HCT116 (cell line): ENCODE measurements around the gene PRDM2. TPM values are rescaled to one million over a fixed set of nuclear protein-coding genes. Genes with fewer than 3 reads are reported as not detected.

ENCODE experiments used
- ATAC-seq: fragments of 200-7000 bp; cut with Tn5 transposase; 2 replicates; pipeline ENCODE4 v1.9.1; 2020; ENCODE audit warnings: mild to moderate bottlenecking, moderate library complexity
- BruUV-seq: library from RNA; stranded (reverse); fragments of 400-500 nt; replicated peaks from 2 replicates; lab custom pipeline; 2021; lab: Mats Ljungman, UMichigan
- CTCF ChIA-PET: fragments of 300-600 bp; sonication (Branson Sonifier 250); formaldehyde crosslinking; loops from one replicate; lab custom pipeline; 2021; ENCODE audit warnings: antibody characterized with exemption; lab: Charles Lee
- POLR2A ChIA-PET: fragments of 300-600, 350-600 bp; sonication (Branson Sonifier 250); formaldehyde crosslinking; loops from one replicate; lab custom pipeline; 2021; ENCODE audit warnings: antibody characterized with exemption; lab: Charles Lee
- RAD21 ChIA-PET, 2 experiments: fragments of 300-600 bp; sonication (Branson Sonifier 250); formaldehyde crosslinking; loops; one replicate each; lab custom pipeline; 2023; ENCODE audit warnings: low total read pairs in 2 of 2; ENCODE audit not compliant: uncharacterized antibody in 2 of 2, unreplicated experiment in 2 of 2, low non-redundant PET in 1 of 2; lab: Charles Lee
- DNase-seq: peaks from one replicate; pipeline ENCODE4 v3.0.0-alpha.2; 2010; ENCODE audit warnings: low read depth, low spot score
- H2AFZ ChIP-seq: fragments of 200-600 bp; shearing (Covaris generic), sonication (generic); 2 replicates; pipeline ENCODE4 v1.6.1; 2017; ENCODE audit warnings: low read depth, mixed run types, mixed read lengths, antibody characterized with exemption, low read length; ENCODE audit not compliant: poor library complexity, severe bottlenecking
- H3K27ac ChIP-seq: 2 replicates; pipeline ENCODE4 v1.5.1; 2012; ENCODE audit warnings: low read depth, low read length
- H3K27me3 ChIP-seq: fragments of 200-600 bp; sonication (generic); 2 replicates; pipeline ENCODE4 v1.6.1; 2016; ENCODE audit warnings: mixed run types, low read length, mixed read lengths; ENCODE audit not compliant: insufficient read depth
- H3K36me3 ChIP-seq, 2 experiments: fragments of 200-500 bp in 1 of 2; fragments of 200-600 bp in 1 of 2; sonication (Bioruptor generic) in 1 of 2; sonication (generic) in 1 of 2; 2 replicates each; pipeline versions ENCODE4 v1.5.1 to v1.6.1; 2014 to 2016; ENCODE audit warnings: low read length in 2 of 2, inconsistent platforms in 1 of 2, mixed read lengths in 1 of 2, mixed run types in 1 of 2; ENCODE audit not compliant: insufficient read depth in 2 of 2, control insufficient read depth in 1 of 2
- H3K4me1 ChIP-seq, 2 experiments: fragments of 200-600 bp in 1 of 2; sonication (generic) in 1 of 2; 2 replicates each; pipeline versions ENCODE4 v1.5.1 to v1.6.1; 2012 to 2017; ENCODE audit warnings: low read length in 2 of 2, inconsistent platforms in 1 of 2, mild to moderate bottlenecking in 1 of 2, mixed read lengths in 1 of 2, mixed run types in 1 of 2, moderate library complexity in 1 of 2; ENCODE audit not compliant: insufficient read depth in 2 of 2, control insufficient read depth in 1 of 2
- H3K4me2 ChIP-seq: fragments of 200-600 bp; sonication (generic); 2 replicates; pipeline ENCODE4 v1.6.1; 2017; ENCODE audit warnings: mixed run types, low read length, mixed read lengths
- H3K4me3 ChIP-seq, 2 experiments: fragments of 200-600 bp in 1 of 2; sonication (generic) in 1 of 2; replicated peaks in 1 of 2; 2 replicates each; pipeline ENCODE4 v1.5.1; 2011 to 2016; ENCODE audit warnings: low read length in 2 of 2, control low read depth in 1 of 2, low read depth in 1 of 2, mild to moderate bottlenecking in 1 of 2, mixed read lengths in 1 of 2, mixed run types in 1 of 2
- H3K79me2 ChIP-seq: fragments of 200-600 bp; sonication (generic); 2 replicates; pipeline ENCODE4 v1.6.1; 2017; ENCODE audit warnings: mild to moderate bottlenecking, mixed run types, low read length, moderate library complexity, mixed read lengths; ENCODE audit not compliant: insufficient read depth
- H3K9ac ChIP-seq: fragments of 200-600 bp; sonication (generic); 2 replicates; pipeline ENCODE4 v1.6.1; 2016; ENCODE audit warnings: low read length, mixed read lengths
- H3K9me2 ChIP-seq: fragments of 200-600 bp; sonication (generic), shearing (Covaris generic); 2 replicates; pipeline ENCODE4 v1.6.1; 2017; ENCODE audit warnings: mixed run types, mild to moderate bottlenecking, moderate library complexity; ENCODE audit not compliant: insufficient read depth
- H3K9me3 ChIP-seq, 2 experiments: fragments of 200-500 bp in 1 of 2; fragments of 200-600 bp in 1 of 2; sonication (Bioruptor generic) in 1 of 2; sonication (generic) in 1 of 2; 2 replicates each; pipeline ENCODE4 v1.6.1; 2014 to 2017; ENCODE audit warnings: low read length in 2 of 2, mixed read lengths in 2 of 2, inconsistent platforms in 1 of 2, low read depth in 1 of 2, mild to moderate bottlenecking in 1 of 2, mixed run types in 1 of 2, moderate library complexity in 1 of 2; ENCODE audit not compliant: control insufficient read depth in 1 of 2, insufficient read depth in 1 of 2
- H4K20me1 ChIP-seq: fragments of 200-600 bp; sonication (generic), shearing (Covaris generic); 2 replicates; pipeline ENCODE4 v1.6.1; 2017; ENCODE audit warnings: mixed run types, mild to moderate bottlenecking, moderate library complexity; ENCODE audit not compliant: insufficient read depth
- ELF1 ChIP-seq: IDR thresholded peaks from 2 replicates; pipeline ENCODE4 v1.6.1; 2012; ENCODE audit warnings: low read depth, borderline replicate concordance
- FOSL1 ChIP-seq: IDR thresholded peaks from 2 replicates; pipeline ENCODE4 v1.6.1; 2012; ENCODE audit warnings: low read depth
- POLR2AphosphoS5 ChIP-seq: IDR thresholded peaks from 2 replicates; pipeline ENCODE4 v1.6.1; 2011; ENCODE audit warnings: mild to moderate bottlenecking, low read depth, low read length, moderate library complexity
- RAD21 ChIP-seq: IDR thresholded peaks from 2 replicates; pipeline ENCODE4 v1.6.1; 2012; ENCODE audit warnings: low read depth, mild to moderate bottlenecking
- SIN3A ChIP-seq: IDR thresholded peaks from 2 replicates; pipeline ENCODE4 v1.6.1; 2012; ENCODE audit warnings: low read depth
- SRF ChIP-seq: IDR thresholded peaks from 2 replicates; pipeline ENCODE4 v1.6.1; 2012; ENCODE audit warnings: low read depth
- TCF7L2 ChIP-seq: IDR thresholded peaks from 2 replicates; pipeline ENCODE4 v1.7.0; 2011; ENCODE audit warnings: borderline replicate concordance, inconsistent platforms; ENCODE audit not compliant: insufficient read depth, insufficient read length; ENCODE audit errors: extremely low read depth
- YY1 ChIP-seq: IDR thresholded peaks from 2 replicates; pipeline ENCODE4 v1.6.1; 2011; ENCODE audit warnings: low read length, low read depth, moderate library complexity, mild to moderate bottlenecking; ENCODE audit not compliant: insufficient replicate concordance; ENCODE audit errors: extremely low read depth
- intact Hi-C: fragments of 100-400 bp; cut with micrococcal nuclease; formaldehyde crosslinking; loops from 2 replicates; pipeline ENCODE4 v1.10.0; 2022
- total RNA-seq: library from RNA; stranded (reverse); gene quantifications from one replicate; pipeline ENCODE4 v1.2.1, GENCODE V29; 2021; ENCODE audit not compliant: unreplicated experiment
- TF ChIP-seq, protein P1 (sequence below): IDR thresholded peaks from 2 replicates; pipeline ENCODE4 v1.6.1; 2012; ENCODE audit warnings: low read depth
- TF ChIP-seq, protein P2 (sequence below): IDR thresholded peaks from 2 replicates; pipeline ENCODE4 v1.6.1; 2011; ENCODE audit warnings: mild to moderate bottlenecking, low read length, moderate library complexity; ENCODE audit not compliant: insufficient replicate concordance; ENCODE audit errors: extremely low read depth

PRDM2 gene
- total RNA-seq, 1 experiment from 2014 or later: 17.3 TPM

DNA sequence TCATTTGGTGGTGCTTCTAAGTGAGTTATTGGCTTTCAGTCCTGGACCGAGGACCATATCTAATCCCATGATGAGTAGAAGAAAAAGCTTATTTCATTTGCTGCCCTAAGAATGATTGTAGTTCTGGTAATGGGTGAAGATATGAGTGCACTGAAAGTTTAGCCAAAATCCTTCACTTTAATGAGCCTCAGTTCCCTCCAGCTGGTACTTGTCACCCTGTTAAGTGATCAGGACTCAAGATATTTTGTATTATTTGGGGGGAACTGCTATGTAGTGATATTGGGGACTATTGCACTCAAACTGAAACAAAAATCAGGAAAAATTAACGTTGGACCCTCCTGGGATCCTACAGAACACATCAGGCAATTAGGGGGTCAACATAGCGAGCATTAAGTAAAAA lies 165.9 kb downstream of the PRDM2 start:
- H3K27me3 ChIP-seq: no peaks in the 10 kb centered on the region
- no peak overlapping the region for H3K4me3 ChIP-seq
- H3K79me2 ChIP-seq: no peaks in the 10 kb centered on the region
- DNase-seq: no peak
- no peaks in the 10 kb centered on the region for H3K9me2 ChIP-seq
- RAD21 ChIA-PET: no interaction called here
- H3K9ac ChIP-seq: no peak overlapping the region
- no peaks in the 10 kb centered on the region for H3K36me3 ChIP-seq
- no peak for TF ChIP-seq SRF
- no peak for TF ChIP-seq ELF1
- TF ChIP-seq, protein P1, sequence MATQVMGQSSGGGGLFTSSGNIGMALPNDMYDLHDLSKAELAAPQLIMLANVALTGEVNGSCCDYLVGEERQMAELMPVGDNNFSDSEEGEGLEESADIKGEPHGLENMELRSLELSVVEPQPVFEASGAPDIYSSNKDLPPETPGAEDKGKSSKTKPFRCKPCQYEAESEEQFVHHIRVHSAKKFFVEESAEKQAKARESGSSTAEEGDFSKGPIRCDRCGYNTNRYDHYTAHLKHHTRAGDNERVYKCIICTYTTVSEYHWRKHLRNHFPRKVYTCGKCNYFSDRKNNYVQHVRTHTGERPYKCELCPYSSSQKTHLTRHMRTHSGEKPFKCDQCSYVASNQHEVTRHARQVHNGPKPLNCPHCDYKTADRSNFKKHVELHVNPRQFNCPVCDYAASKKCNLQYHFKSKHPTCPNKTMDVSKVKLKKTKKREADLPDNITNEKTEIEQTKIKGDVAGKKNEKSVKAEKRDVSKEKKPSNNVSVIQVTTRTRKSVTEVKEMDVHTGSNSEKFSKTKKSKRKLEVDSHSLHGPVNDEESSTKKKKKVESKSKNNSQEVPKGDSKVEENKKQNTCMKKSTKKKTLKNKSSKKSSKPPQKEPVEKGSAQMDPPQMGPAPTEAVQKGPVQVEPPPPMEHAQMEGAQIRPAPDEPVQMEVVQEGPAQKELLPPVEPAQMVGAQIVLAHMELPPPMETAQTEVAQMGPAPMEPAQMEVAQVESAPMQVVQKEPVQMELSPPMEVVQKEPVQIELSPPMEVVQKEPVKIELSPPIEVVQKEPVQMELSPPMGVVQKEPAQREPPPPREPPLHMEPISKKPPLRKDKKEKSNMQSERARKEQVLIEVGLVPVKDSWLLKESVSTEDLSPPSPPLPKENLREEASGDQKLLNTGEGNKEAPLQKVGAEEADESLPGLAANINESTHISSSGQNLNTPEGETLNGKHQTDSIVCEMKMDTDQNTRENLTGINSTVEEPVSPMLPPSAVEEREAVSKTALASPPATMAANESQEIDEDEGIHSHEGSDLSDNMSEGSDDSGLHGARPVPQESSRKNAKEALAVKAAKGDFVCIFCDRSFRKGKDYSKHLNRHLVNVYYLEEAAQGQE: no peak
- TF ChIP-seq SIN3A: no peak
- TF ChIP-seq, protein P2, sequence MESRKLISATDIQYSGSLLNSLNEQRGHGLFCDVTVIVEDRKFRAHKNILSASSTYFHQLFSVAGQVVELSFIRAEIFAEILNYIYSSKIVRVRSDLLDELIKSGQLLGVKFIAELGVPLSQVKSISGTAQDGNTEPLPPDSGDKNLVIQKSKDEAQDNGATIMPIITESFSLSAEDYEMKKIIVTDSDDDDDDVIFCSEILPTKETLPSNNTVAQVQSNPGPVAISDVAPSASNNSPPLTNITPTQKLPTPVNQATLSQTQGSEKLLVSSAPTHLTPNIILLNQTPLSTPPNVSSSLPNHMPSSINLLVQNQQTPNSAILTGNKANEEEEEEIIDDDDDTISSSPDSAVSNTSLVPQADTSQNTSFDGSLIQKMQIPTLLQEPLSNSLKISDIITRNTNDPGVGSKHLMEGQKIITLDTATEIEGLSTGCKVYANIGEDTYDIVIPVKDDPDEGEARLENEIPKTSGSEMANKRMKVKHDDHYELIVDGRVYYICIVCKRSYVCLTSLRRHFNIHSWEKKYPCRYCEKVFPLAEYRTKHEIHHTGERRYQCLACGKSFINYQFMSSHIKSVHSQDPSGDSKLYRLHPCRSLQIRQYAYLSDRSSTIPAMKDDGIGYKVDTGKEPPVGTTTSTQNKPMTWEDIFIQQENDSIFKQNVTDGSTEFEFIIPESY: no peak
- no peak for TF ChIP-seq POLR2AphosphoS5
- TF ChIP-seq TCF7L2: no peak
- TF ChIP-seq FOSL1: no peak
- no peak for TF ChIP-seq RAD21
- TF ChIP-seq YY1: no peak
- CTCF ChIA-PET: interaction anchor here (1.3 kb wide), 1 partner anchor 37 kb away, joined by 3 read pairs; no protein-coding TSS in a partner anchor
- no peak overlapping the region for H3K4me2 ChIP-seq
- H3K27ac ChIP-seq: no peak overlapping the region
- no peak for ATAC-seq
- BruUV-seq: no TSS peak
- POLR2A ChIA-PET: no interaction called here
- no peak overlapping the region for H2AFZ ChIP-seq
- H4K20me1 ChIP-seq: no peaks in the 10 kb centered on the region
- H3K4me1 ChIP-seq: no peaks in the 10 kb centered on the region
- no peaks in the 10 kb centered on the region for H3K9me3 ChIP-seq
- intact Hi-C loops: no loop called here
